Tibial nerve (tissue), 4 donors: Measurements from ENCODE around the gene SRRM2. TPM values are rescaled to one million over a fixed set of nuclear protein-coding genes. Genes with fewer than 3 reads are reported as not detected.

Experiments used
- DNase-seq, 2 donors: peaks; one replicate each; pipeline ENCODE4 v3.0.0-alpha.2; 2019; ENCODE audit warnings: low spot score in 2 of 2
- H3K27ac ChIP-seq, 4 donors: fragments of 200-600 bp; sonication (generic) in 3 of 4; one replicate each; pipeline ENCODE4 v1.5.1; 2017 to 2019; ENCODE audit warnings: mild to moderate bottlenecking in 1 of 4
- H3K27me3 ChIP-seq, 2 donors: fragments of 200-600 bp; sonication (generic) in 1 of 2; one replicate each; pipeline versions ENCODE4 v1.5.1 to v1.6.0; 2017 to 2019
- H3K36me3 ChIP-seq, 3 donors: fragments of 200-600 bp; sonication (generic); one replicate each; pipeline ENCODE4 v1.5.1; 2018 to 2019
- H3K4me1 ChIP-seq, 4 donors: fragments of 200-600 bp; sonication (generic) in 3 of 4; one replicate each; pipeline ENCODE4 v1.5.1; 2017 to 2019
- H3K4me3 ChIP-seq, 4 donors: fragments of 200-600 bp; sonication (generic) in 3 of 4; one replicate each; pipeline ENCODE4 v1.5.1; 2017 to 2019; ENCODE audit warnings: mild to moderate bottlenecking in 1 of 4, moderate library complexity in 1 of 4
- H3K9me3 ChIP-seq, 4 donors: fragments of 200-600 bp; sonication (generic) in 3 of 4; one replicate each; pipeline ENCODE4 v1.5.1; 2017 to 2019
- EP300 ChIP-seq, 2 donors: sonication (generic); formaldehyde crosslinking; IDR thresholded peaks; one replicate each; pipeline ENCODE4 v1.6.1; 2017; ENCODE audit warnings: antibody characterized with exemption in 2 of 2, mild to moderate bottlenecking in 1 of 2
- POLR2A ChIP-seq, 2 donors: fragments of 450-650 bp; IDR thresholded peaks; one replicate each; pipeline ENCODE4 v1.6.1; 2017; ENCODE audit warnings: antibody characterized with exemption in 2 of 2, mild to moderate bottlenecking in 2 of 2, moderate library complexity in 2 of 2
- WGBS, 2 donors: methylation state at CpG; one replicate each; pipeline ENCODE4 v1.1.5; 2018; 5-methylcytosine and 5-hydroxymethylcytosine counted together
- total RNA-seq, 4 donors: library from RNA; depleted of rRNA; stranded (reverse); fragments of >200 nt; gene quantifications; one replicate each; pipeline ENCODE4 v1.1.0, GENCODE V29; 2016
- TF ChIP-seq, protein P1 (sequence below), 5 experiments: fragments of 200-600 bp in 3 of 5; fragments of 450-650 bp in 2 of 5; sonication (generic) in 3 of 5; IDR thresholded peaks; one replicate each; pipeline ENCODE4 v1.5.1; 2016 to 2019; ENCODE audit warnings: antibody characterized with exemption in 5 of 5, mild to moderate bottlenecking in 3 of 5, moderate library complexity in 2 of 5

The SRRM2 gene
- total RNA-seq, 4 donors from 2014 or later, result 843 to 1,374 (median 886) TPM

GRCh38 chr16:2779978-2780898 is 27.8 kb downstream of the SRRM2 start:
- H3K9me3 ChIP-seq, result no peaks in the 10 kb centered on the region
- DNase-seq, result no peak
- no peak overlapping the region for H3K27ac ChIP-seq
- peaks cover 0 to 7% of the 10 kb centered on the region in 2 donors for H3K27me3 ChIP-seq
- H3K4me1 ChIP-seq, result peaks cover 0 to 37% (median 22%) of the 10 kb centered on the region in 4 donors
- 64 to 68% methylated on average over 17 of the region's 17 CpGs for WGBS, 2 donors
- no peaks in the 10 kb centered on the region for H3K36me3 ChIP-seq
- TF ChIP-seq EP300 (IDR thresholded peaks at IDR 0.05) (no peak), POLR2A (IDR thresholded peaks at IDR 0.05) (no peak)
- TF ChIP-seq, protein P1, sequence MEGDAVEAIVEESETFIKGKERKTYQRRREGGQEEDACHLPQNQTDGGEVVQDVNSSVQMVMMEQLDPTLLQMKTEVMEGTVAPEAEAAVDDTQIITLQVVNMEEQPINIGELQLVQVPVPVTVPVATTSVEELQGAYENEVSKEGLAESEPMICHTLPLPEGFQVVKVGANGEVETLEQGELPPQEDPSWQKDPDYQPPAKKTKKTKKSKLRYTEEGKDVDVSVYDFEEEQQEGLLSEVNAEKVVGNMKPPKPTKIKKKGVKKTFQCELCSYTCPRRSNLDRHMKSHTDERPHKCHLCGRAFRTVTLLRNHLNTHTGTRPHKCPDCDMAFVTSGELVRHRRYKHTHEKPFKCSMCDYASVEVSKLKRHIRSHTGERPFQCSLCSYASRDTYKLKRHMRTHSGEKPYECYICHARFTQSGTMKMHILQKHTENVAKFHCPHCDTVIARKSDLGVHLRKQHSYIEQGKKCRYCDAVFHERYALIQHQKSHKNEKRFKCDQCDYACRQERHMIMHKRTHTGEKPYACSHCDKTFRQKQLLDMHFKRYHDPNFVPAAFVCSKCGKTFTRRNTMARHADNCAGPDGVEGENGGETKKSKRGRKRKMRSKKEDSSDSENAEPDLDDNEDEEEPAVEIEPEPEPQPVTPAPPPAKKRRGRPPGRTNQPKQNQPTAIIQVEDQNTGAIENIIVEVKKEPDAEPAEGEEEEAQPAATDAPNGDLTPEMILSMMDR (IDR thresholded peaks at IDR 0.05), result no peak
- H3K4me3 ChIP-seq, result no peak overlapping the region

DNA sequence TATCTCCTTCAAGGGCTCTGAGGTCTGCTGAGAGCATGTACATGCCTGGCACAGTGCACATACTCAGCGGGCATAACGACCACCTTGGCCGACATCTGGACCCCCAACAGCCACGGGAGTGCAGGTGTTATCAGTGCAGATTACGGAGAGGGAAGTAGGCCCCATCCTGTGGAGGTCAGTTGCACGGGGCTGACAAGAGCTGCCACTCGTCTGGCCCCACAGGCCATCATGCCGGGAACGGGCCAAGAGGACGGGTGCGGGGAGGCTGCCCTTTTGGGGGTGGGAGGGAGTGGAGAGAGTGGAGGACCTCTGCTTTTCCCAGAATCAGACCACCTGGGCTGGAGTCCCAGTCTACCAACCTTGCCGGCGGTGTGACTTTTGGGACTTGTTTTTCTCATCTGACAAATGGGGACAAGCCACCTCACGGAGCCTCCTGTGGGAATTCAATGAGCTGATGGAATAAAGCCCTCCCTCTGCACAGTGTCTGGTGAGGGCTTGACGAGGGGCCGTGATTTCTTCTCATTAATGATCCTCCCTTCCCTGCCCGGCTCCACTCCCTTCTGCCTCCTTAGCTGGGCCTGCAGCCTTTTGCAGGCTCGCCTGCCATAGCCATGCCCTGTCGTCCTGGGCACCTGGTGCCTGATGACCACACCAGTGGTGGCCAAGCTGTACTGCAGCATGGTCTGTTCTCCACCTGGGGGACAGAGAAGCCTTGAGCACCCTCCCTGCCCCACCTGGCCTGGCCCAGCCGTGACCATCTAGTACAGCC is 30.3 kb downstream of the SRRM2 start:
- peaks cover 0 to 28% of the 10 kb centered on the region in 2 donors for H3K27me3 ChIP-seq
- H3K4me3 ChIP-seq, result no peak overlapping the region
- no peak overlapping the region for H3K27ac ChIP-seq
- H3K9me3 ChIP-seq, result no peaks in the 10 kb centered on the region
- DNase-seq, result no peak
- WGBS, 2 donors, result 81 to 85% methylated on average over 13 to 20 of the region's 20 CpGs
- no peaks in the 10 kb centered on the region for H3K36me3 ChIP-seq
- TF ChIP-seq POLR2A (IDR thresholded peaks at IDR 0.05) (no peak), EP300 (IDR thresholded peaks at IDR 0.05) (no peak)
- TF ChIP-seq, protein P1 (IDR thresholded peaks at IDR 0.05), result no peak
- peaks cover 0 to 34% (median 17%) of the 10 kb centered on the region in 4 donors for H3K4me1 ChIP-seq

GRCh38 chr16:2783581-2784357 is 31.3 kb downstream of the SRRM2 start:
- no peak for DNase-seq
- H3K27me3 ChIP-seq, result peaks cover 0 to 37% of the 10 kb centered on the region in 2 donors
- no peaks in the 10 kb centered on the region for H3K36me3 ChIP-seq
- H3K27ac ChIP-seq, result no peak overlapping the region
- H3K9me3 ChIP-seq, result no peaks in the 10 kb centered on the region
- H3K4me3 ChIP-seq, result no peak overlapping the region
- WGBS, 2 donors, result 89 to 94% methylated on average over 11 to 15 of the region's 15 CpGs
- peaks cover 0 to 26% (median 10%) of the 10 kb centered on the region in 4 donors for H3K4me1 ChIP-seq
- TF ChIP-seq EP300 (IDR thresholded peaks at IDR 0.05) (no peak), POLR2A (IDR thresholded peaks at IDR 0.05) (no peak)
- TF ChIP-seq, protein P1 (IDR thresholded peaks at IDR 0.05), result no peak

DNA sequence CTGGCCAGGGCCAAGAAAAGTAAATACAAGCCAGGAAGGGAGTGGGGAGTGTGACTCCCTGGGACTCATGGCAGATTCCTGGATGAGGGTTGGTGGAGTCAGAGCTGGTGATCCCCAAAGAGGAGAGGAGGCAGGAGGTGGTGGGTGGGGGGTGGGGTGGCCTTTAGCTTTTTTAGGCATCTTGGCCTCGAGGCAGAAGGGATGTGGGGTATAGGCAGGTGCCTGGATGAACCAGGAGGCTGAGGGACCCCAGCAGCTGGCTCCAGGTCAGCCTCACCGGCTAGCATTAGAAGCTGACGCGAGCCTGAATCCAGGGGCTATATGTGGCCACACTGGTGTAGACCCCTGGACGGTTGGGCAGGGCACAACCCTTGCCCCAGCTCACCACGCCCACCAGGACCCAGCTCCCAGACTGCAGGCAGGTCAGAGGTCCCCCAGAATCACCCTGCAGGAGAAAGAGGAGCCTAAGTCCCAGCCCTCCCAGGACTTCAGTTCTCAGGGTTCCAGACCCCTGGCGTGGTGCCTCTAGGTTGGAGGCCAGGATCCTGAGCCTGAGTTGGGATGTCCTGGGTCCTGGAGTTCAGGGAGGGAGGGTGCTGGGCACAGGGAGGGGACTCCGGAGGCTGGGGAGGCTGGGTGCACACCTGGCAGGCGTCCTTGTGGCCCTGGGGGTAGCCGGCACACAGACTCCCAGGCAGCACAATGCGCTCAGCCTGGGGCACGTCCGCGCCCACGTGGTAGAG is 32.1 kb downstream of the SRRM2 start:
- Histone ChIP-seq H3K27ac (no peak overlapping the region), H3K27me3 (peaks cover 0 to 44% of the 10 kb centered on the region in 2 donors), H3K9me3 (no peaks in the 10 kb centered on the region), H3K36me3 (no peaks in the 10 kb centered on the region), H3K4me3 (peak overlapping the region in 2 of 4 donors; percentile 33 to 44), H3K4me1 (peaks cover 0 to 19% (median 8%) of the 10 kb centered on the region in 4 donors)
- DNase-seq, result no peak
- WGBS, 2 donors, result 55% methylated on average over 10 to 12 of the region's 15 CpGs
- TF ChIP-seq EP300 (IDR thresholded peaks at IDR 0.05), result no peak
- TF ChIP-seq, protein P1 (IDR thresholded peaks at IDR 0.05), result no peak
- TF ChIP-seq POLR2A (IDR thresholded peaks at IDR 0.05), result no peak
